IMR-90 (cell line): Measurements from ENCODE around the gene CMIP. TPM values are rescaled to one million over a fixed set of nuclear protein-coding genes. Genes with fewer than 3 reads are reported as not detected.

Source experiments
- ATAC-seq: fragments of 200-7000 bp; cut with Tn5 transposase; 2 replicates; pipeline ENCODE4 v1.9.1; 2020; ENCODE audit warnings: low read depth, mild to moderate bottlenecking, moderate library complexity
- BruUV-seq: library from RNA; stranded (reverse); fragments of 400-500 nt; replicated peaks from 2 replicates; lab custom pipeline; 2021; lab: Mats Ljungman, UMichigan
- CTCF ChIA-PET: fragments of 300-600 bp; formaldehyde crosslinking; extraction: SDS; loops from one replicate; lab custom pipeline; 2021; ENCODE audit warnings: antibody characterized with exemption; lab: Yijun Ruan, JAX
- POLR2A ChIA-PET: fragments of 300-600 bp; sonication (Branson Sonifier 250); formaldehyde crosslinking; loops from one replicate; lab custom pipeline; 2022; ENCODE audit warnings: antibody characterized with exemption; ENCODE audit not compliant: unreplicated experiment; lab: Charles Lee
- DNase-seq: peaks from one replicate; pipeline ENCODE4 v3.0.0; 2013
- H2AFZ ChIP-seq: replicated peaks from 2 replicates; pipeline ENCODE3; 2013; ENCODE audit warnings: low read length, mild to moderate bottlenecking; ENCODE audit not compliant: poor library complexity
- H2AK5ac ChIP-seq: 2 replicates; pipeline ENCODE4 v1.6.1; 2013; ENCODE audit warnings: low read depth, low read length, inconsistent platforms
- H2AK9ac ChIP-seq: replicated peaks from 2 replicates; pipeline ENCODE3; 2013; ENCODE audit warnings: mild to moderate bottlenecking, low read depth, low read length, moderate library complexity; ENCODE audit not compliant: poor library complexity
- H2BK120ac ChIP-seq: 2 replicates; pipeline ENCODE4 v1.6.1; 2013; ENCODE audit warnings: low read depth, low read length, inconsistent platforms
- H2BK15ac ChIP-seq: 3 replicates; pipeline ENCODE4 v1.6.1; 2013; ENCODE audit warnings: low read depth, low read length, inconsistent platforms
- H2BK20ac ChIP-seq: 2 replicates; pipeline ENCODE4 v1.6.1; 2013; ENCODE audit warnings: low read depth, mild to moderate bottlenecking, inconsistent platforms, low read length, moderate library complexity
- H2BK5ac ChIP-seq: 2 replicates; pipeline ENCODE4 v1.6.1; 2013; ENCODE audit warnings: mild to moderate bottlenecking, low read depth, low read length, inconsistent platforms; ENCODE audit not compliant: poor library complexity, severe bottlenecking
- H3K14ac ChIP-seq: replicated peaks from 2 replicates; pipeline ENCODE4 v1.6.1; 2013; ENCODE audit warnings: low read depth, low read length, inconsistent platforms
- H3K18ac ChIP-seq: 2 replicates; pipeline ENCODE4 v1.6.1; 2013; ENCODE audit warnings: low read depth, low read length, control low read depth
- H3K23ac ChIP-seq: 2 replicates; pipeline ENCODE4 v1.6.1; 2013; ENCODE audit warnings: low read depth, low read length, inconsistent platforms
- H3K27ac ChIP-seq: 2 replicates; pipeline ENCODE4 v1.5.1; 2013; ENCODE audit warnings: mild to moderate bottlenecking, control low read depth, low read length; ENCODE audit not compliant: insufficient read depth
- H3K27me3 ChIP-seq: 2 replicates; pipeline ENCODE4 v1.6.1; 2013; ENCODE audit warnings: low read length; ENCODE audit not compliant: control insufficient read depth, insufficient read depth
- H3K36me3 ChIP-seq: 2 replicates; pipeline ENCODE4 v1.6.1; 2013; ENCODE audit warnings: low read length, mixed read lengths; ENCODE audit not compliant: control insufficient read depth, insufficient read depth
- H3K4ac ChIP-seq: 2 replicates; pipeline ENCODE4 v1.6.1; 2013; ENCODE audit warnings: low read depth, low read length, inconsistent platforms
- H3K4me1 ChIP-seq: 2 replicates; pipeline ENCODE4 v1.6.1; 2013; ENCODE audit warnings: low read length, mixed read lengths; ENCODE audit not compliant: control insufficient read depth, insufficient read depth
- H3K4me2 ChIP-seq: 2 replicates; pipeline ENCODE4 v1.6.1; 2013; ENCODE audit warnings: low read depth, mild to moderate bottlenecking, control low read depth, low read length, moderate library complexity
- H3K4me3 ChIP-seq: 2 replicates; pipeline ENCODE4 v1.5.1; 2013; ENCODE audit warnings: low read depth, mild to moderate bottlenecking, control low read depth, low read length, moderate library complexity; ENCODE audit not compliant: insufficient read depth
- H3K56ac ChIP-seq: 2 replicates; pipeline ENCODE4 v1.6.1; 2013; ENCODE audit warnings: low read length, inconsistent platforms; ENCODE audit not compliant: insufficient read depth; ENCODE audit errors: extremely low read depth
- H3K79me1 ChIP-seq, 2 experiments: 2 replicates each; pipeline ENCODE4 v1.6.1; 2013; ENCODE audit warnings: low read length in 2 of 2, inconsistent platforms in 1 of 2, low read depth in 1 of 2
- H3K9ac ChIP-seq: 2 replicates; pipeline ENCODE4 v1.6.1; 2013; ENCODE audit warnings: low read depth, low read length, control low read depth
- H3K9me1 ChIP-seq: 2 replicates; pipeline ENCODE4 v1.6.1; 2013; ENCODE audit warnings: low read length, inconsistent platforms; ENCODE audit not compliant: insufficient read depth
- H3K9me3 ChIP-seq: 2 replicates; pipeline ENCODE4 v1.6.1; 2013; ENCODE audit warnings: low read length; ENCODE audit not compliant: control insufficient read depth, insufficient read depth
- H4K20me1 ChIP-seq: 2 replicates; pipeline ENCODE4 v1.6.1; 2013; ENCODE audit warnings: low read length, inconsistent platforms; ENCODE audit not compliant: insufficient read depth
- H4K5ac ChIP-seq: 2 replicates; pipeline ENCODE4 v1.6.1; 2013; ENCODE audit warnings: mild to moderate bottlenecking, low read depth, low read length, control low read depth
- H4K8ac ChIP-seq, 2 experiments: 2 replicates each; pipeline ENCODE4 v1.6.1; 2013; ENCODE audit warnings: low read depth in 2 of 2, low read length in 2 of 2, control low read depth in 1 of 2, inconsistent platforms in 1 of 2
- H4K91ac ChIP-seq: 2 replicates; pipeline ENCODE4 v1.6.1; 2013; ENCODE audit warnings: low read depth, low read length, inconsistent platforms; ENCODE audit not compliant: insufficient read depth
- CEBPB ChIP-seq: IDR thresholded peaks from 2 replicates; pipeline ENCODE4 v1.6.1; 2012; ENCODE audit warnings: low read depth, low read length, improper control_type of control experiment
- CHD1 ChIP-seq: IDR thresholded peaks from 2 replicates; pipeline ENCODE4 v1.6.1; 2012; ENCODE audit warnings: low read depth, low read length, improper control_type of control experiment
- CTCF ChIP-seq: conservative IDR thresholded peaks from 2 replicates; pipeline ENCODE4 v1.5.1; 2012; ENCODE audit warnings: mild to moderate bottlenecking, low read depth, low read length, improper control_type of control experiment
- FOS ChIP-seq: fragments of 150-350 bp; IDR thresholded peaks from 2 replicates; pipeline ENCODE4 v1.6.1; 2016; ENCODE audit warnings: low read depth, low read length
- MAFK ChIP-seq: IDR thresholded peaks from 2 replicates; pipeline ENCODE4 v1.6.1; 2012; ENCODE audit warnings: low read depth, low read length, improper control_type of control experiment
- MXI1 ChIP-seq: IDR thresholded peaks from 2 replicates; pipeline ENCODE4 v1.6.1; 2012; ENCODE audit warnings: low read depth, mild to moderate bottlenecking, low read length, moderate library complexity, borderline replicate concordance
- NFE2L2 ChIP-seq: fragments of 150-350 bp; IDR thresholded peaks from 2 replicates; pipeline ENCODE4 v1.6.1; 2016; ENCODE audit warnings: low read depth, mild to moderate bottlenecking, low read length
- POLR2A ChIP-seq: IDR thresholded peaks from 2 replicates; pipeline ENCODE4 v1.6.1; 2012; ENCODE audit warnings: mild to moderate bottlenecking, low read depth, low read length
- RAD21 ChIP-seq: IDR thresholded peaks from 2 replicates; pipeline ENCODE4 v1.6.1; 2012; ENCODE audit warnings: low read length, improper control_type of control experiment
- RCOR1 ChIP-seq: IDR thresholded peaks from 2 replicates; pipeline ENCODE4 v1.6.1; 2012; ENCODE audit warnings: mild to moderate bottlenecking, low read length, improper control_type of control experiment; ENCODE audit not compliant: insufficient replicate concordance
- USF2 ChIP-seq: fragments of 150-350 bp; IDR thresholded peaks from 2 replicates; pipeline ENCODE4 v1.6.1; 2017; ENCODE audit warnings: mild to moderate bottlenecking, antibody characterized with exemption, low read length, low read depth
- WGBS, 2 experiments: methylation state at CpG; one replicate each; pipeline versions ENCODE4 v1.1.5 to v1.1.7; 2013; ENCODE audit warnings: missing lambda C conversion rate in 2 of 2; ENCODE audit not compliant: insufficient read length in 1 of 2; ENCODE audit errors: extremely low coverage in 2 of 2; 5-methylcytosine and 5-hydroxymethylcytosine counted together
- dilution Hi-C: fragments of 300-500 bp; cut with HindIII; formaldehyde crosslinking; loops from one replicate; pipeline ENCODE4 v1.14.3; 2018; ENCODE audit warnings: low sequenced_read_pairs; ENCODE audit not compliant: unreplicated experiment
- in situ Hi-C: fragments of 300-500 bp; cut with MboI; formaldehyde crosslinking; loops from 3 replicates; pipeline ENCODE4 v1.14.3; 2019; ENCODE audit warnings: low sequenced_read_pairs, inconsistent platforms, mixed read lengths
- intact Hi-C: fragments of 100-400 bp; cut with micrococcal nuclease; formaldehyde crosslinking; loops from 2 replicates; pipeline ENCODE4 v1.10.0; 2022
- polyA plus RNA-seq, 3 experiments: library from polyadenylated mRNA; depleted of rRNA; stranded (reverse); fragments of >200 nt; gene quantifications; 2 replicates each; pipeline ENCODE4 v1.2.3, GENCODE V29; 2012; ENCODE audit warnings: low replicate concordance in 1 of 3
- total RNA-seq: library from RNA; depleted of rRNA; stranded (reverse); fragments of >200 nt; gene quantifications from 2 replicates; pipeline ENCODE4 v1.2.3, GENCODE V29; 2012
- TF ChIP-seq, protein P1 (sequence below): fragments of 150-350 bp; IDR thresholded peaks from 2 replicates; pipeline ENCODE4 v1.6.1; 2016; ENCODE audit warnings: low read depth, mild to moderate bottlenecking, low read length, moderate library complexity, borderline replicate concordance

The CMIP gene
- total and polyA plus RNA-seq, 2 of the 4 experiments (the other 2 are of a cell fraction) = 3.2 to 11.6 TPM

DNA sequence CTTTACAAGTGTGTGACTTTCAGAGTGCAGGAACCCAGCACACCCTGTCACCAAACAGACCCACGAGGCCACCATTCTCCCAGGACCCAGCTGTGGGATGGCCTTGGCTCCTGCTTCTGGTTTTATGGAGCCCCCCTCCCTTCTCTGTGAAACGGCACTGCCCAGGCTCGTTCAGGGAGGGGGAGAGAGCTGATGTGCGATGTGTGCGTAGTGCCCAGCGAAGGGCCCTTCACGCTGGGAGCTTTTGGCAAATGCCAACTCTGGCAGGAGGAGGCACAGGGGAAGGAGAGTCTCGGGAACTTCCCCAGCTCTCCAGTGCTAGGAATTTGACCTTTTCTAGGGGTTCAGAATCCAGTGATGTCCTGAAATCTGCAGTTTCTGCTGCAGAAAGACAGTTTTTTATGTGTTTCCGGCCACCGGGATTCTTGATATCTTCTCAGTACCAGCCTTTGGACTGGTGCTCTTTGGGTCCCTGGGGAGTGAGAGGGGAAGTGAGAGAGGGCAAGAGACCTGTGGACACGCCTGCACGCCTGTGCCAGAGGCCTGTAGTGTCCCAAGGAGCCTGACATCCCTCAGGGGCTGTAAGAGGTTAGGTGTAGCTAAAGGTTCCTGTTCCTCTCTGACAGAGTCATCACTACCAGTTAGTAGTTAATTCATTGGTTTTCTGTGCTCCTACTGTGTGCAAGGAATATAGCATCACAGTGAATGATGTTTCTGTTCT is 45.1 kb downstream of the CMIP start:
- in situ Hi-C loops (no loop called here), intact Hi-C loops (no loop called here), dilution Hi-C loops (no loop called here)
- H3K27me3 ChIP-seq = no peaks in the 10 kb centered on the region
- H3K27ac ChIP-seq = no peak overlapping the region
- H3K4ac ChIP-seq = no peak overlapping the region
- no peak overlapping the region for H4K91ac ChIP-seq
- no peak overlapping the region for H3K4me2 ChIP-seq
- no peak overlapping the region for H2BK5ac ChIP-seq
- H2AK5ac ChIP-seq = no peak overlapping the region
- H2AK9ac ChIP-seq = no peak overlapping the region
- no peak overlapping the region for H4K5ac ChIP-seq
- no peak for DNase-seq
- H3K4me3 ChIP-seq = no peak overlapping the region
- 100% methylated on average over 4 of the region's 12 CpGs; no CpG with 5 or more reads in 1 of the 2 experiments for WGBS, 2 experiments
- no peak overlapping the region for H2BK120ac ChIP-seq
- H2AFZ ChIP-seq = no peak overlapping the region
- no peak overlapping the region for H3K18ac ChIP-seq
- ChIA-PET POLR2A (no interaction called here), CTCF (no interaction called here)
- no peak overlapping the region for H2BK15ac ChIP-seq
- H3K23ac ChIP-seq = no peak overlapping the region
- H3K79me1 ChIP-seq = peaks cover 16 to 92% of the 10 kb centered on the region in 2 experiments; a peak in 3 of 4 replicates
- no peak overlapping the region for H2BK20ac ChIP-seq
- BruUV-seq = no TSS peak
- H3K4me1 ChIP-seq = peaks cover 26% of the 10 kb centered on the region
- no peak overlapping the region for H4K8ac ChIP-seq
- ATAC-seq = no peak
- TF ChIP-seq, protein P1, sequence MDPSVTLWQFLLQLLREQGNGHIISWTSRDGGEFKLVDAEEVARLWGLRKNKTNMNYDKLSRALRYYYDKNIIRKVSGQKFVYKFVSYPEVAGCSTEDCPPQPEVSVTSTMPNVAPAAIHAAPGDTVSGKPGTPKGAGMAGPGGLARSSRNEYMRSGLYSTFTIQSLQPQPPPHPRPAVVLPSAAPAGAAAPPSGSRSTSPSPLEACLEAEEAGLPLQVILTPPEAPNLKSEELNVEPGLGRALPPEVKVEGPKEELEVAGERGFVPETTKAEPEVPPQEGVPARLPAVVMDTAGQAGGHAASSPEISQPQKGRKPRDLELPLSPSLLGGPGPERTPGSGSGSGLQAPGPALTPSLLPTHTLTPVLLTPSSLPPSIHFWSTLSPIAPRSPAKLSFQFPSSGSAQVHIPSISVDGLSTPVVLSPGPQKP = no peak
- no peak for TF ChIP-seq NFE2L2
- no peak for TF ChIP-seq MAFK
- no peak for TF ChIP-seq CEBPB
- TF ChIP-seq USF2 = no peak
- TF ChIP-seq POLR2A = no peak
- no peak for TF ChIP-seq RAD21
- no peak for TF ChIP-seq RCOR1
- TF ChIP-seq CHD1 = no peak
- no peak for TF ChIP-seq MXI1
- TF ChIP-seq CTCF = no peak
- TF ChIP-seq FOS = no peak
- H3K14ac ChIP-seq = no peak overlapping the region
- peaks cover 92% of the 10 kb centered on the region for H4K20me1 ChIP-seq
- H3K9me3 ChIP-seq = no peaks in the 10 kb centered on the region
- H3K9me1 ChIP-seq = peaks cover 21% of the 10 kb centered on the region
- H3K9ac ChIP-seq = no peak overlapping the region
- H3K36me3 ChIP-seq = no peaks in the 10 kb centered on the region
- H3K56ac ChIP-seq = no peak overlapping the region
